ENCODE results near the gene RABGEF1.

DNA sequence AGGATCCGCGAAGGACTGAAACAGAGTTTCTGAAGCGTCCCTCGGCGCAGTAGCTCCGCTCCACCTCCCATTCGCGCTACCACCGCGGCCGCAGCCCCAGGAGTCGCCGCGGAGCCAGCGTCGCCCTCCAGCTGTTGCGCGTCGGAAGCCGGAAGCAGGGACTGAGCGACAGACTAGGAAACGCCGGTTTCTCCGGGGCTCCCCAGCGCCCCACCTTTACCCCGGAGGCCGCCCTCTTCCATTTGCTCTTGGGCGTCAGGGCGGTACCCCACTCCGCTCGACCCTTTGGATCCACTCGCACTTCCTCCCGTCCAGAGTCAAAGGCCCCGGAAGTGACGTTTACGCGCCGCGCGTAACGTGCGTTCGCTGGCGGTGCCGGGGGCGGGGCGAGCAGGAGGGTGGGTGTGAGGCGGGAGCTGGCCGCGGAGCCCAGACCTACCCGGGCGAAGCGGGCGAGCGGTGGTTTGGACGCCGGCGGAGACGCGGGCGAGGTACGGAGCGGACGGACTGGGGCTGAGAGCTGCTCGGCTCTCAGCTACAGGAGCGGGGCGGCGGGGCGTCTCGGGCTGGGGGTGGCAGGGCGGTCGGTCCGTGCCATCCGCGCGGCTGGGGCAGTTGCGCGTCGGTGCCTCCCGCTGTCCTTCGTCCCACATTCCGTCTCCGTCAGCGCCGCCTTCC lies at the start of gene RABGEF1:
- TF ChIP-seq CTCF (IDR thresholded peaks at IDR 0.05; ENCODE audit: control extremely low read depth in 1 of 3, insufficient read depth in 1 of 3, low read depth in 1 of 3, low read length in 3 of 3) (peak in 1 of 3 experiments; percentile 1; a peak in 1 of 4 replicates), EZH2 (IDR thresholded peaks at IDR 0.05; ENCODE audit: low read depth, low read length, severe bottlenecking) (no peak)
